Smooth muscle cell (in vitro differentiated cells): ENCODE results near the gene SLC6A18. TPM values are rescaled to one million over a fixed set of nuclear protein-coding genes. Genes with fewer than 3 reads are reported as not detected.

Source experiments
- DNase-seq: peaks from one replicate; lab custom pipeline; 2025; ENCODE audit not compliant: unreplicated experiment; lab: John Stamatoyannopoulos, UW
- H2AFZ ChIP-seq: fragments of 200-600 bp; sonication (generic); 2 replicates; pipeline ENCODE4 v1.6.0; 2016; ENCODE audit warnings: antibody characterized with exemption, low read depth, mild to moderate bottlenecking
- H3F3A ChIP-seq: fragments of 200-600 bp; sonication (generic); 2 replicates; pipeline ENCODE4 v1.6.0; 2017; ENCODE audit warnings: antibody characterized with exemption, low read depth
- H3K27ac ChIP-seq: fragments of 200-600 bp; sonication (generic); 2 replicates; pipeline ENCODE4 v1.5.1; 2016; ENCODE audit warnings: low read depth, mild to moderate bottlenecking
- H3K27me3 ChIP-seq: fragments of 200-600 bp; sonication (generic); 2 replicates; pipeline ENCODE4 v1.6.1; 2016; ENCODE audit warnings: low read depth, mild to moderate bottlenecking
- H3K36me3 ChIP-seq: fragments of 200-600 bp; sonication (generic); 2 replicates; pipeline ENCODE4 v1.5.1; 2016; ENCODE audit warnings: low read depth
- H3K4me1 ChIP-seq: fragments of 200-600 bp; sonication (generic); 2 replicates; pipeline ENCODE4 v1.5.1; 2016; ENCODE audit warnings: low read depth
- H3K4me2 ChIP-seq: fragments of 200-600 bp; sonication (generic); 2 replicates; pipeline ENCODE4 v1.6.0; 2016; ENCODE audit warnings: mild to moderate bottlenecking
- H3K4me3 ChIP-seq: fragments of 200-600 bp; sonication (generic); 2 replicates; pipeline ENCODE4 v1.5.1; 2016; ENCODE audit warnings: mild to moderate bottlenecking
- H3K79me2 ChIP-seq: fragments of 200-600 bp; sonication (generic); 2 replicates; pipeline ENCODE4 v1.6.0; 2016; ENCODE audit warnings: low read depth, mild to moderate bottlenecking
- H3K9ac ChIP-seq: fragments of 200-600 bp; sonication (generic); 2 replicates; pipeline ENCODE4 v1.6.0; 2016; ENCODE audit warnings: low read depth
- H3K9me3 ChIP-seq: fragments of 200-600 bp; sonication (generic); replicated peaks from 2 replicates; pipeline ENCODE4 v1.5.1; 2016; ENCODE audit warnings: low read depth
- H4K20me1 ChIP-seq: fragments of 200-600 bp; sonication (generic); 2 replicates; pipeline ENCODE4 v1.6.0; 2016; ENCODE audit warnings: low read depth
- WGBS: methylation state at CpG from one replicate; pipeline ENCODE4 v1.1.7; 2016; ENCODE audit warnings: low lambda C conversion rate; 5-methylcytosine and 5-hydroxymethylcytosine counted together
- polyA plus RNA-seq: library from polyadenylated mRNA; unstranded; fragments of >200 nt; fragmentation: Nextera tagmentation; extraction: Ambion mirVana; gene quantifications from 2 replicates; pipeline ENCODE4 v1.2.1, GENCODE V29; 2016
- total RNA-seq: library from RNA; depleted of rRNA; stranded (reverse); fragments of >200 nt; gene quantifications from 2 replicates; pipeline ENCODE4 v1.2.3, GENCODE V29; 2014
- TF ChIP-seq, protein P1 (sequence below): fragments of 200-600 bp; sonication (generic); IDR thresholded peaks from 2 replicates; pipeline ENCODE4 v1.5.1; 2017; ENCODE audit warnings: borderline replicate concordance, mild to moderate bottlenecking, antibody characterized with exemption; ENCODE audit not compliant: insufficient read depth, poor library complexity, severe bottlenecking

SLC6A18 gene
- total and polyA plus RNA-seq, 2 experiments from 2014 or later, result not detected

DNA sequence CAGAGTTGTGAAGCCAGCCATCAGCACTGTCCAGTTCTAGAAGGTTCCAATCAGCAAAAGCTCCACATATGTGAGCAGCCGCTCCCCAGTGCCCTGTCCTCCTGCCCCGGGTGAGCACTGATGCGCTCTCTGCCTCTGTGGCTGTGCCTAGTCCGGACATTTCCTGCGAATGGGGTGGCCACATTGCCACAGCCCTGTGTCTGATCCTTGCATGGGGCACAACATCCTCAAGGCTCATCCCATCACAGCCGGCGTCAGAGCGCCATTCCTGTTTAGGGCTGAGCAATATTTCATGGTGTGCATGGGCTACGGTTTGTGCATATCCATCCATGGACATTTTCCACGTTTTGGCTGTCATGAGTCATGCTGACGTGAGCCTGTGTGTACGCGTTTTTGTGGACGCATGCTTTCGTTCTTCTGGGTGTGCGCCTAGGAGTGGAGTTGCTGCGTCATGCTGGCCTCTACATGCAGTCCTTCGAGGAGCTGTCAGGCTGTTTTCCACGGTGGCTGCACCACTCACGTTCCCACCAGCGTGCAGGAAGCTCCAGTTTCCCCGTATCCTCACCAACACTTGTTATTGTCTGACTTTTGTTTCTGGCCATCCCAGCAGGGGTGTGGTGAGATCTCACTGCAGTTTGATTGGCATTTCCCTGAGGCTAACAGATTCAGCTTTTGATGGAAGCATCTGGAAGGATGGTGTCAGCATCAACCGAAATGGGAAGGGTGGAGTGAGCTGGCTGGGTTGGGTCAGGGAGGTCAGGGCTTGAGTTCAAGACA lies 9.7 kb upstream of the SLC6A18 start:
- no peaks in the 10 kb centered on the region for H3F3A ChIP-seq
- H3K27ac ChIP-seq, result no peak overlapping the region
- H3K4me2 ChIP-seq, result no peak overlapping the region
- H3K79me2 ChIP-seq, result no peaks in the 10 kb centered on the region
- H3K9ac ChIP-seq, result no peak overlapping the region
- no peaks in the 10 kb centered on the region for H3K9me3 ChIP-seq
- no peak overlapping the region for H2AFZ ChIP-seq
- H4K20me1 ChIP-seq, result no peaks in the 10 kb centered on the region
- DNase-seq, result no peak
- TF ChIP-seq, protein P1, sequence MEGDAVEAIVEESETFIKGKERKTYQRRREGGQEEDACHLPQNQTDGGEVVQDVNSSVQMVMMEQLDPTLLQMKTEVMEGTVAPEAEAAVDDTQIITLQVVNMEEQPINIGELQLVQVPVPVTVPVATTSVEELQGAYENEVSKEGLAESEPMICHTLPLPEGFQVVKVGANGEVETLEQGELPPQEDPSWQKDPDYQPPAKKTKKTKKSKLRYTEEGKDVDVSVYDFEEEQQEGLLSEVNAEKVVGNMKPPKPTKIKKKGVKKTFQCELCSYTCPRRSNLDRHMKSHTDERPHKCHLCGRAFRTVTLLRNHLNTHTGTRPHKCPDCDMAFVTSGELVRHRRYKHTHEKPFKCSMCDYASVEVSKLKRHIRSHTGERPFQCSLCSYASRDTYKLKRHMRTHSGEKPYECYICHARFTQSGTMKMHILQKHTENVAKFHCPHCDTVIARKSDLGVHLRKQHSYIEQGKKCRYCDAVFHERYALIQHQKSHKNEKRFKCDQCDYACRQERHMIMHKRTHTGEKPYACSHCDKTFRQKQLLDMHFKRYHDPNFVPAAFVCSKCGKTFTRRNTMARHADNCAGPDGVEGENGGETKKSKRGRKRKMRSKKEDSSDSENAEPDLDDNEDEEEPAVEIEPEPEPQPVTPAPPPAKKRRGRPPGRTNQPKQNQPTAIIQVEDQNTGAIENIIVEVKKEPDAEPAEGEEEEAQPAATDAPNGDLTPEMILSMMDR, result no peak
- no peaks in the 10 kb centered on the region for H3K27me3 ChIP-seq
- no peaks in the 10 kb centered on the region for H3K4me1 ChIP-seq
- no peak overlapping the region for H3K4me3 ChIP-seq
- H3K36me3 ChIP-seq, result no peaks in the 10 kb centered on the region
- 95% methylated on average over 23 of the region's 23 CpGs for WGBS

DNA sequence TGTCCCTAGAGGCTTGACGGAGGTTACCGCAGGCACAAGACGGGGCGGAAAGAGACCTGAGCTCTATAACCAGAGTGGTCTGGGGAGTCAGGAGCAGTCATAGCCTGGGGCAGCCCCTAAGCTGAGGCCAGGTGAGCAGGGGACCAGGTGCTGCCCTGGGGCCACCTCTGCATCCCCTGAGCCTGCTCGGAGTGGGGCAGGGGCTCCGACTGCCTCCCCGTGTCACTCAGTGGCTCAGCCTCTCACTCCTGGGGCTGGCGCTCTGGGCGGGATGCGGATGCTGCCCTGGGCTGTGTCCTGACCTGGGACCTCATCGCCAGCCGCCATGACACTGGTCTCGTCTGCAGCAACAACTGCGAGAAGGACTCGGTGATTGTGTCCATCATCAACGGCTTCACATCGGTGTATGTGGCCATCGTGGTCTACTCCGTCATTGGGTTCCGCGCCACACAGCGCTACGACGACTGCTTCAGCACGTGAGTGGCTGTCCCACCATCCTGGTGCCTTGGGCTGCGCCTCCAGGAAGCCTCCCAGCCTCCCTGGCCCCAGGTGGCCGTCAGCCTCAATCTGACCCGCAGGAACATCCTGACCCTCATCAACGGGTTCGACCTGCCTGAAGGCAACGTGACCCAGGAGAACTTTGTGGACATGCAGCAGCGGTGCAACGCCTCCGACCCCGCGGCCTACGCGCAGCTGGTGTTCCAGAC lies 8.8 kb upstream of the SLC6A18 start:
- Histone ChIP-seq H3K36me3 (no peaks in the 10 kb centered on the region), H3K27me3 (no peaks in the 10 kb centered on the region), H4K20me1 (no peaks in the 10 kb centered on the region), H3K79me2 (no peaks in the 10 kb centered on the region), H3K4me1 (no peaks in the 10 kb centered on the region), H3K9me3 (no peaks in the 10 kb centered on the region), H3K4me3 (no peak overlapping the region), H3K27ac (no peak overlapping the region), H2AFZ (no peak overlapping the region), H3F3A (no peaks in the 10 kb centered on the region), H3K9ac (no peak overlapping the region), H3K4me2 (no peak overlapping the region)
- DNase-seq, result no peak
- TF ChIP-seq, protein P1, result no peak
- 96% methylated on average over 38 of the region's 38 CpGs for WGBS

DNA sequence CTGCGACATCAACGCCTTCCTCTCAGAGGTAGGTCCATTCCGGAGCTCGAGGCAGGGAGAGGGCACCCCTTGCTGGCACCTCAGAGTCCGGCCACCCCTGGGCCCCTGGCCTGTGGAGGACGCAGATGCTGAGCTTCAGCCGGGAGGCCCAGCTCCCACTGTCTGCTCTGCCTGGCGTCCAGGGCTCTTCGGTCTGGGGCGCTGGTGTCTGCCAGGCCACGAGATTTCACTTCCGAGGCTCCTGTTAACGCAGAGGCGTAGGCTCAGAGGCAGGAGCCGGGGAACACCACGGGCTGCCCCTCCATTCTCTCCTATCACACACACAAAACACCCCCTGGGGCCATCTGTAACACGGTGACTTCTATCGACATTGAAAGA lies 8.3 kb upstream of the SLC6A18 start:
- Histone ChIP-seq H3F3A (no peaks in the 10 kb centered on the region), H2AFZ (no peak overlapping the region), H3K4me1 (no peaks in the 10 kb centered on the region), H3K4me2 (no peak overlapping the region), H3K9me3 (no peaks in the 10 kb centered on the region), H3K79me2 (no peaks in the 10 kb centered on the region), H3K9ac (no peak overlapping the region), H3K27me3 (no peaks in the 10 kb centered on the region), H3K27ac (no peak overlapping the region), H3K36me3 (no peaks in the 10 kb centered on the region), H3K4me3 (no peak overlapping the region), H4K20me1 (no peaks in the 10 kb centered on the region)
- TF ChIP-seq, protein P1, result no peak
- DNase-seq, result no peak
- 92% methylated on average over 18 of the region's 18 CpGs for WGBS
